Body of pancreas (tissue), 4 donors: ENCODE data around the gene AGBL5. TPM values are rescaled to one million over a fixed set of nuclear protein-coding genes. Genes with fewer than 3 reads are reported as not detected.
A peak's percentile ranks its signal among the peaks of the same experiment; 100 is the strongest.

Experiments used
- ATAC-seq: fragments of 150-250 bp; one replicate; pipeline ENCODE4 v1.9.1; 2016
- DNase-seq, 4 donors: peaks; one replicate each; pipeline ENCODE4 v3.0.0-alpha.2; 2019
- H3K27ac ChIP-seq, 4 donors: fragments of 200-600 bp; sonication (generic); 1 replicate in 3 of 4; 2 replicates in 1 of 4; pipeline versions ENCODE4 v1.5.1 to v1.6.1; 2016 to 2019; ENCODE audit warnings: mild to moderate bottlenecking in 1 of 4, mixed read lengths in 1 of 4, moderate library complexity in 1 of 4
- H3K27me3 ChIP-seq, 2 donors: fragments of 200-600 bp; sonication (generic); one replicate each; pipeline ENCODE4 v1.6.0; 2016; ENCODE audit warnings: mild to moderate bottlenecking in 1 of 2
- H3K36me3 ChIP-seq, 2 donors: fragments of 200-600 bp; sonication (generic); replicated peaks in 1 of 2; 2 replicates each; pipeline ENCODE4 v1.5.1; 2016; ENCODE audit warnings: low read depth in 2 of 2; ENCODE audit not compliant: insufficient read depth in 1 of 2
- H3K4me1 ChIP-seq: fragments of 200-600 bp; sonication (generic); one replicate; pipeline ENCODE4 v1.6.0; 2016
- H3K4me3 ChIP-seq, 2 donors: fragments of 200-600 bp; sonication (generic); 1 replicate in 1 of 2; 2 replicates in 1 of 2; pipeline ENCODE4 v1.5.1; 2016 to 2019
- H3K9me3 ChIP-seq, 3 donors: fragments of 200-600 bp; sonication (generic); 1 replicate in 2 of 3; 2 replicates in 1 of 3; pipeline ENCODE4 v1.5.1; 2016
- CTCF ChIP-seq, 7 experiments: fragments of 450-650 bp in 4 of 7; fragments of 200-600 bp in 3 of 7; sonication (generic) in 3 of 7; IDR thresholded peaks; one replicate each; pipeline ENCODE4 v1.5.1; 2016 to 2019; ENCODE audit warnings: antibody characterized with exemption in 7 of 7
- POLR2A ChIP-seq, 3 donors: fragments of 450-650 bp; IDR thresholded peaks; one replicate each; pipeline ENCODE4 v1.6.1; 2016; ENCODE audit warnings: antibody characterized with exemption in 3 of 3, mild to moderate bottlenecking in 2 of 3
- WGBS, 2 donors: methylation state at CpG; one replicate each; pipeline ENCODE4 v1.1.5; 2017; 5-methylcytosine and 5-hydroxymethylcytosine counted together
- intact Hi-C: fragments of 100-400 bp; cut with DNase I; formaldehyde crosslinking; loops from one replicate; pipeline ENCODE4 v1.15.1; 2023
- total RNA-seq, 2 donors: library from RNA; depleted of rRNA; stranded (reverse); fragments of >200 nt; gene quantifications; one replicate each; pipeline ENCODE4 v1.1.0, GENCODE V29; 2016

AGBL5 gene
- total RNA-seq, 2 donors from 2014 or later: 5.6 to 12.2 TPM

GRCh38 chr2:27086724-27087593 is 35.5 kb downstream of the AGBL5 start, which contains the start of gene KHK:
Gene KHK (plus strand): TSS chr2:27086772. CDS start chr2:27087260, 488 bp downstream.
- peak; percentile 57 to 73 (median 66) for DNase-seq
- peak; percentile 11 for ATAC-seq
- intact Hi-C loops: no loop called here
- H3K27ac ChIP-seq: peak within 1 kb of the TSS; percentile 76 to 96 (median 86)
- H3K4me3 ChIP-seq: peak within 1 kb of the TSS; percentile 55 to 74
- no peaks in the 10 kb centered on the region for H3K36me3 ChIP-seq
- H3K27me3 ChIP-seq: no peaks in the 10 kb centered on the region
- peaks cover 26% of the 10 kb centered on the region for H3K4me1 ChIP-seq
- H3K9me3 ChIP-seq: no peaks in the 10 kb centered on the region
- 7 to 28% methylated on average over 21 to 52 of the region's 54 CpGs for WGBS, 2 donors
- TF ChIP-seq CTCF (IDR thresholded peaks at IDR 0.05): no peak
- no peak for TF ChIP-seq POLR2A (IDR thresholded peaks at IDR 0.05)

- WGBS, 2 donors: 71 to 84% methylated on average over 5 of the region's 5 CpGs
- no peak for DNase-seq
Observed at GRCh38 chr2:27087823-27088410, 36.4 kb downstream of the AGBL5 start.

GRCh38 chr2:27088634-27089033 is 37.2 kb downstream of the AGBL5 start:
- Histone ChIP-seq H3K4me1 (peaks cover 27% of the 10 kb centered on the region), H3K9me3 (no peaks in the 10 kb centered on the region), H3K27me3 (no peaks in the 10 kb centered on the region), H3K36me3 (no peaks in the 10 kb centered on the region), H3K4me3 (no peak overlapping the region), H3K27ac (no peak overlapping the region)
- ATAC-seq (no peak), DNase-seq (no peak)
- no peak for TF ChIP-seq POLR2A (IDR thresholded peaks at IDR 0.05)
- TF ChIP-seq CTCF (IDR thresholded peaks at IDR 0.05): no peak
- intact Hi-C loops: no loop called here
- WGBS, 2 donors: 84 to 90% methylated on average over 5 to 6 of the region's 6 CpGs

More at GRCh38 chr2:27087823-27088410, 36.4 kb downstream of the AGBL5 start:
- ATAC-seq: no peak
- Histone ChIP-seq H3K27me3 (no peaks in the 10 kb centered on the region), H3K4me3 (no peak overlapping the region), H3K9me3 (no peaks in the 10 kb centered on the region), H3K4me1 (peaks cover 27% of the 10 kb centered on the region), H3K36me3 (no peaks in the 10 kb centered on the region), H3K27ac (no peak overlapping the region)
- no peak for TF ChIP-seq CTCF (IDR thresholded peaks at IDR 0.05)
- no peak for TF ChIP-seq POLR2A (IDR thresholded peaks at IDR 0.05)
- intact Hi-C loops: no loop called here

GRCh38 chr2:27089111-27089954 is 37.9 kb downstream of the AGBL5 start:
- 85 to 90% methylated on average over 13 to 14 of the region's 14 CpGs for WGBS, 2 donors
- TF ChIP-seq CTCF (IDR thresholded peaks at IDR 0.05) (no peak), POLR2A (IDR thresholded peaks at IDR 0.05) (no peak)
- DNase-seq: no peak
- Histone ChIP-seq H3K4me1 (peaks cover 27% of the 10 kb centered on the region), H3K9me3 (no peaks in the 10 kb centered on the region), H3K27ac (no peak overlapping the region), H3K4me3 (no peak overlapping the region), H3K27me3 (no peaks in the 10 kb centered on the region), H3K36me3 (no peaks in the 10 kb centered on the region)
- intact Hi-C loops: no loop called here
- no peak for ATAC-seq
